GM21528 (cell line): ENCODE data around the gene RIPOR3.
"Not testable (repeated sequence)": the region's sequence is repeated elsewhere in the genome, so short reads cannot be mapped to it uniquely, and the experiment has no call there.

Experiments used
- ATAC-seq: cut with Tn5 transposase; IDR thresholded peaks from one replicate; pipeline ENCODE4 v1.9.1; 2021; ENCODE audit warnings: mild to moderate bottlenecking, moderate library complexity; ENCODE audit not compliant: unreplicated experiment, low FRiP score

Gene RIPOR3

GRCh38 chr20:50610212-50610718, 81.1 kb downstream of the RIPOR3 start:
- no peak for ATAC-seq

GRCh38 chr20:50609438-50609989, 81.8 kb downstream of the RIPOR3 start:
- ATAC-seq: no peak

DNA sequence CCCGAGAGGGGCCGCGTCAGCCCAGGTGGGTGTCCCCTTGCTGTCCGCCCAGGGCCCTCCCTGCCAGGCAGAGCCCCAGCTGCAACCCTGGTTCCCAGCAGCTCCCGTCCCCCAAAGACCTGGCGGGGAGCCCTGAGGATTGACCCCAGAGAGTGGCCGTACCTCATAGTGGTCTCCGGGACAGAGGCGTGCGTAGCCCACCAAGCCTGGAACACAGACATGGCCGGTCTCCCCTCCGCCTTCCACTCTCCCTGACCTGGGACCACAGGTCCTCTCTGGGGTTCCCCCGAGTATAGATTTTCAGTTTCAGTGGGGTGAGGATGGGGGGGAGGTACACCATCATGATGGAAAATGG, 82.6 kb downstream of the RIPOR3 start:
- ATAC-seq: no peak

DNA sequence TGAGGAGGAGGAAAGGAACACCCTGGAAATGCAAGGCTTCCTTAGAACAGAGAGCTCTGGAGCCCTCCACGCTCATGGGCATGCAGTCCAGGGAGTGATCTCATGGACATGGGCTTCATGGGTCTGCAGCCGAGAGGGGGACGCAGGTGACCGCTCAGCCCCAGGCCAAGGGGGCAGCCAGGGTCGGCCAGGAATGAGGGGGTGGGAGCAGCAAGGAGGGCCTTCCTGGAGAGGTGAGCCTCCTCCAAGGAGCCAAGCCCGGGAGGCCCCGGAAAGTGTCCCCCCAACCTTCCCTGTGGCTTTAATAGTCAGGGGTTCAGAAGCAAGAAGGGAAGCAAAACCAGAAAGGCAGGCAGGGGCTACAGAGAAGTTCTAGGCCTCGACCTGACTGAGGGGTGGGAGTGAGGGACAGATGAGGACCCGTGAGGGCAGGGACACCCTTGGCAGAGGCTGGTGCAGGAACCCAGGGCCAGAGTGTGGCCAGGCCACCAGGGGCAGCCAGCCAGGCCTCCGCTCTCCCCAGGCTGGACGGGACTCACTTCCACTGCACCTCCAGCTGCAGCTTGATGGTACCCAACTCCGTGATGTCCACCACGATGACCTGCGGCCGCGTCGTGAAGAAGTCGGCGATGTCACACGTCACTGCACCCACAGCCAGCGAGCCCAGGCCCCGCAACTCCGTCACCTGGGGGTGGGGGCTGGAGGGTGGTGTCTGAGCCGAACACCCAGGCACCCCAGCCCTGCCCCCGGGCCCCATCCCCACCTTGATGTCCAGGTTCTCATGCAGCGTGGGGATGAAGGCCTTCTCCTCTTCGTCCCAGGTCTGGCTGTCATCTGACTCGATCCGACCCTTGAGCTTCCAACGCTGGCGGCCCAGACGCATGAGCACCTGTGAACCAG, 83.2 kb downstream of the RIPOR3 start:
- ATAC-seq: no peak

- ATAC-seq: no peak
Measured at GRCh38 chr20:50607436-50607835, 83.9 kb downstream of the RIPOR3 start.

DNA sequence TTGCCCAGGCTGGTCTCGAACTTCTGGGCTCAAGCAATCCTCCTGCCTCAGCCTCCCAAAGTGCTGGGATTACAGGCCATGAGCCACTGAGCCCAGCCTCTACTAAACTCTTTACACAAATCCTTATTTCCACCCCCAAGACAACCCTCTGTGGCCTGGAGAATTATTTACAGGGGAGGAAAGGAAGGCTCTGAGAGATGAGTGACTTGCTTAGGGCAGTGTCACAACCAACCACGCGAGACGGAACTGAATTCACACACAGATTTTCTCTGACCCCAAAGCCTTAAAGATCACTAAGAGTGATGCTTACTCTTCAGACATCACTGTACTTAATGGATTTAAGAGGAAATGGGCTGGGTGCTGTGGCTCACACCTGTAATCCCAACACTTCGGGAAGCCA, 86.2 kb downstream of the RIPOR3 start:
- no peak for ATAC-seq

GRCh38 chr20:50604451-50604850, 86.9 kb downstream of the RIPOR3 start:
- no peak for ATAC-seq

DNA sequence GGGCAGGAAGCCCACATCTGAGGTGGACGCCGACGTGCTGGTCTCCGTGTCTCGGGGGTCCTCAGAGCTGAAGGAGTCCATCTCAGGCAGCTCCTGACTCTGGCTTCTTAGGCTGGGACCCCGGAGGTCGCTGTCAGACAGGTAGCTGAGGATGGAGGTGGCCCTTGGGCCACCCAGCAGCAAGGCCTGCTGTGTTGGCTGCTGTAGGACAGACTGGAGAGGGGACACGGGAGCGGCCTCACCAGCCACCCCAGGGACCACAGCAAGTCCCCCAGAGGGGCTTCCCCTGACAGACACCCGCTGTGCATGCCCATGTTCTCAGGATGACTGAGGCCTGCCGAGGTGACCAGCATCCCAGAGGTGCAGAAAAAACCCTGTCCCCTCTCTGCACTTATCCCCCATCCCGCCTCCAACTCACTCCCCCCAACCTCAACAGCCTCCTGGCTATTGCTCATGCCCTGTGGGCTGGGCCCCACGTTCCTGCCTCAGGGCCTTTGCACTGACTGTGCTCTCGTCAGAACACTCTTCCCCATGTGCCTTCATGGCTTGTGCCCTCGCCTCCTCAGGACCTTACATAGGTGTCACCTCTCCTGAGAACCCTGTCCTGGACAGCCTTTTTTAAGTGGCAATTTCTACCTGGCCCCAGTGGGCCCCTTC, 88.8 kb downstream of the RIPOR3 start:
- no peak for ATAC-seq

GRCh38 chr20:50601511-50602431, 89.6 kb downstream of the RIPOR3 start:
- no peak for ATAC-seq

DNA sequence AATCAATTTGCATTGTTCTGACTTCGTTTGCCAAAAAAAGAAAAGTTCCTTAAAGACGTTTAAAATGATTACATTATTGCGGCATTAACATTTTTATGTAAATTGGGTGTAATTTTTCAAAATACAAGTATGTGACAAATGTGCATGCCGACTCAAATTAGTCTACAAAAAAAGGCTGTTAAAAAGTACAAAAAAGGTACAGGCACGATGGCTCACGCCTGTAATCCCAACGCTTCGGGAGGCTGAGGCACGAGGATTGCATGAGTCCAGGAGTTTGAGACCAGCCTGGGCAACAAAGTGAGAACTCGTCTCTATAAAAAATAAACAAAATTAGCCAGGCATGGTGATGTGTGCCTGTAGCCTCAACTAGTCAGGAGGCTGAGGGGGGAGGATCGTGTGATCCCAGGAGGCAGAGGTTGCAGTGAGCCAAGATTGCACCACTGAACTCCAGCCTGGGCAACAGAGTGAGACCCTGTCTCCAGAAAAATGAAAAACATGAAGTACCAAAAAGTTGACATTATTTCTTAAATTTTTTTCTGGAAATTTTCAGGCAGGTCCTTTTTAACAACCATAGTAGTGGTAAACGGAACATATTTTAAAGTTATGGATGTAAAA, 91.0 kb downstream of the RIPOR3 start:
- ATAC-seq: no peak

- ATAC-seq: not testable (repeated sequence)
Measured at GRCh38 chr20:50598768-50599167, 92.6 kb downstream of the RIPOR3 start.

DNA sequence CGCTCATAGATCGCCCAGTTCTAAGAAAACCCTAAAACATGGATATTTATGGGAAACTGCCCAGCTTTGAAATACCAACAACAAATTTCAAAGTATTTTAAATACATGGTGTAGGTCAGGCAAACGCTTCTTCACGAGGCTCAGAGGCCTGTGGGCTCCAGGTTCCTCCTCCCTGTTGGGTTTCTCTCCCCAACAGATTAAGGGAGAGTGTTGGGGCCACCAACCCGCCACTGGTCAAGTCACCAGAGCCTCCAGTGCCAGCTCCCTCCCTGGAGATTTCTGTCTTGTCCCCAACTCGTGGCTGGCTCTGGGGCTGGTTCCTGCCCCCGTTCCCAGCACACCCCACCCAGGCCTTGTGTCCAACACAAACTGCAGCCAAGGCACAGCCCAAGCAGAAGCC, 93.3 kb downstream of the RIPOR3 start:
- no peak for ATAC-seq

GRCh38 chr20:50597406-50597969, 93.9 kb downstream of the RIPOR3 start:
- ATAC-seq: no peak

DNA sequence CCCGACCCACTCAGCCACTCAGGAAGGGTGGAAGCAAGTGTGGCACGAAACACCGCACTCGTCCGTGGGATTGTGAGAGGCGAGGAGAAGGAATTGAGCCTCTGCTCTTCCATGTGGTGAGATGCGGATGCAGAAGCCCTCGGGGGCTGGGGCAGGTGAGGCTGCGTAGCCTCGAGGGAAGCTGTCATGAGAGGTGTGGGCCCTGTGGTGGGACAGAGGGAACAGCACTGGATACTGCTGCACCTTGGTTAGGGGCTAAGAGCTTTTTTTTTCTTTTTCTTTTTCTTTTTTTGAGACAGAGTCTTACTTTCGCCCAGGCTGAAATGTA, 94.7 kb downstream of the RIPOR3 start:
- ATAC-seq: no peak

DNA sequence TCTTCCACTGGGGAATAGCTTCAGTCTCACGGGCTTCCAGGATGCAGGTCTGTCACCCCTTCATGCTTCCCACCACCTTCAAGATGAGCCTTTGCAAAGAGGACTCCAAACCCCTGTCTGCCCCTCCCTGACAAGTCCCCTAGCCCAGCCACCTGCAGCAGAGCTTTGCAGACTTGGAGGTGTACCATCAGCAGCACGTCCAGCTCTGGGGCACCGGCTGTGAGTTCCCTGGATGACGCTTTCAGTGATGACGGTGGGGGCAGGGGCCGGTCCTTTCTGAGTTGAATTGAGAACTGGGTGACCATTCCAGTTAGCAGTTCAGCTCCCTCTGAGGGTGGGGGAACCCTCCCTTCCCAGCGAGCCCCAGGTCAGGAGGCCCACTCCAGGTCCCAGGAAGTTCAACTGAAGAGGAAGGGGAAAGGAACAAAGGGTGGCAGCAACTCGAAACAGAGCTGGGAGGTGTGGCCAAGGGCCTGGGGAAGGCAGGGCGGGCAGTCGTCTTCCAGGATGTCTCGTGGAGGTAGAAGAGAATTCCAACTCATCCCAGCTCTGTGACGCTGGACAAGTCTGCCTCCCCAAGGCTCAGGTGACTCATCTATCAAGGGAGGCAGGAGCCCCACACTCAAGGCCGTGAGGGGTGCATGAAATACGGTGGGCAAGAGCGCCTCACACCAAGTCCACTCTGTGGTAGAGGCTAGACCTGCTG, 95.2 kb downstream of the RIPOR3 start:
- no peak for ATAC-seq

DNA sequence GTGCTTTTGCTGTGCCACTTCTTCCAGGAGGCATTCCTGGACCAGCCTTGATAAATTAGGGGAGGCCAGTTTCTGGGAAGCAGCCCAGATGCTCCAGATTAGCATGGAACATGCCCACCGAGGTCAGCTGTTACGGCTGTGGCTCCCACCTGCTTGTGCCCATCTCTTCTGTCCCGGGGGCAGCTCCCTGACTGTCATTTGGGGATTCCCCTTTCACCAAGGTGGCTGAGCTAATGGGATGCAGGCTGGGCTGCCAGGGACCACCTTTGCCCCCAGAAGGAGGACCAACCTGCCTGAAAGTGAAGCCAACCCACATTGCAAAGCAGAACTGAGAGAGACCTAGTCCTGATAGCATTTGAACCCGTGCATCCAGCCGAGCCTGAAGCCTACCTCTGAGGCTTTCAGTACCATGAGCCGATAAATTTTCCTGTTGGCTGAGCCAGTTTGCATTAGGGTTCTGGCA, 95.9 kb downstream of the RIPOR3 start:
- ATAC-seq: no peak

- no peak for ATAC-seq
Measured at GRCh38 chr20:50594591-50595432, 96.5 kb downstream of the RIPOR3 start.

DNA sequence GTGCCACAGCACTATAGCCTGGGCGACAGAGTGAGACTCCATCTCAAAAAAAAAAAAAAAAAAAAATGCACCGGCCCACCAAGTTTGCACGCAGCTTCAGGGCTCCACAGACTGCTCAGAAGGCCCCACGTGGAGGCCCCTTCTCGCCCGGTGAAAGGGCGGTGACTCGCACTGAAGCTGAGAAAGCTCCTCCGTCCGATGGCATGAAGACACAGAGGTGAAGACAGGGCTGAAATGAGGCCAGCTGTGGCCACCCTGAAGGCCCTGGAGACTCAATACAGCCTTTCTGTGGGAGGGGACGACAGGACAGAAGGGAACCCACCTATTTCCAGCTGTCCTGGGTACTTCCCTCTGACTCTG, 97.1 kb downstream of the RIPOR3 start:
- no peak for ATAC-seq
